Pancreas (tissue), 10 donors: ENCODE measurements around the gene RARRES1. TPM values are rescaled to one million over a fixed set of nuclear protein-coding genes. Genes with fewer than 3 reads are reported as not detected.

Source experiments
- ATAC-seq, 4 donors: fragments of 200-7000 bp; cut with Tn5 transposase; one replicate each; pipeline versions ENCODE4 v1.8.0 to v1.9.1; 2020; ENCODE audit warnings: mild to moderate bottlenecking in 4 of 4, moderate library complexity in 4 of 4
- DNase-seq, 6 donors: peaks; one replicate each; pipeline ENCODE4 v3.0.0-alpha.2; 2020
- FAIRE-seq: peaks from 2 replicates; lab custom pipeline; 2012; peaks lifted over from hg19 to GRCh38; lab: Jason Lieb, UNC
- H3K27ac ChIP-seq, 4 donors: fragments of 200-600 bp; sonication (generic); 1 replicate in 3 of 4; 2 replicates in 1 of 4; pipeline versions ENCODE4 v1.5.0 to v1.8.0; 2020
- H3K27me3 ChIP-seq, 4 donors: fragments of 200-600 bp; one replicate each; pipeline ENCODE4 v1.8.0; 2021
- H3K36me3 ChIP-seq, 3 donors: fragments of 200-600 bp; sonication (generic) in 1 of 3; one replicate each; pipeline versions ENCODE4 v1.5.0 to v1.8.0; 2020 to 2021
- H3K4me1 ChIP-seq, 3 donors: fragments of 200-600 bp; one replicate each; pipeline ENCODE4 v1.8.0; 2021
- H3K4me3 ChIP-seq, 4 donors: fragments of 200-600 bp; sonication (generic) in 2 of 4; one replicate each; pipeline versions ENCODE4 v1.5.0 to v1.8.0; 2020 to 2021
- H3K9me3 ChIP-seq, 4 donors: fragments of 200-600 bp; one replicate each; pipeline ENCODE4 v1.8.0; 2021
- CTCF ChIP-seq, 4 donors: fragments of 200-600 bp; sonication (generic) in 3 of 4; IDR thresholded peaks; one replicate each; pipeline versions ENCODE4 v1.5.0 to v1.8.0; 2021; ENCODE audit warnings: antibody characterized with exemption in 4 of 4
- WGBS, 2 donors: extraction: QIAGEN DNeasy Blood & Tissue Kit; methylation state at CpG; one replicate each; pipeline ENCODE4 v1.1.7; 2013; 5-methylcytosine and 5-hydroxymethylcytosine counted together
- intact Hi-C, 3 donors: fragments of 100-400 bp; cut with DNase I; formaldehyde crosslinking; loops; one replicate each; pipeline versions ENCODE4 v1.11.1 to v1.14.2; 2022
- polyA plus RNA-seq, 2 donors: library from polyadenylated mRNA; stranded (reverse); fragments of 200-250 nt; gene quantifications; one replicate each; pipeline ENCODE4 v1.2.3, GENCODE V29; 2013
- total RNA-seq, 6 donors: library from RNA; stranded (reverse); fragmentation: NEBNext Ultra II Directional in 4 of 6; extraction: Animal tissue kit (Norgen Biotek cat#: 25700) in 4 of 6; gene quantifications; one replicate each; pipeline versions ENCODE4 v1.2.1 to v1.2.4, GENCODE V29; 2021 to 2023
- donor health status: healthy with polysubstance abuse.
- donor health status: DM: no; HTN: no; CAD: no; lungs with moderate emphysema.
- donor health status: DM: no; HTN: no; CAD: no.
- donor health status: control.
- donor health status: control.
- donor health status: Bipolar disorder and iron deficiency.
- donor health status: DM: yes; HTN: yes; CAD: no.
- donor health status: DM: no; HTN: no; CAD: no.
- donor health status: DM: no; HTN: no; CAD: no.
- donor health status: DM: yes; HTN: yes; CAD: no.

RARRES1 gene
- total and polyA plus RNA-seq, 8 donors = 0.79 to 48.3 (median 3.9) TPM

DNA sequence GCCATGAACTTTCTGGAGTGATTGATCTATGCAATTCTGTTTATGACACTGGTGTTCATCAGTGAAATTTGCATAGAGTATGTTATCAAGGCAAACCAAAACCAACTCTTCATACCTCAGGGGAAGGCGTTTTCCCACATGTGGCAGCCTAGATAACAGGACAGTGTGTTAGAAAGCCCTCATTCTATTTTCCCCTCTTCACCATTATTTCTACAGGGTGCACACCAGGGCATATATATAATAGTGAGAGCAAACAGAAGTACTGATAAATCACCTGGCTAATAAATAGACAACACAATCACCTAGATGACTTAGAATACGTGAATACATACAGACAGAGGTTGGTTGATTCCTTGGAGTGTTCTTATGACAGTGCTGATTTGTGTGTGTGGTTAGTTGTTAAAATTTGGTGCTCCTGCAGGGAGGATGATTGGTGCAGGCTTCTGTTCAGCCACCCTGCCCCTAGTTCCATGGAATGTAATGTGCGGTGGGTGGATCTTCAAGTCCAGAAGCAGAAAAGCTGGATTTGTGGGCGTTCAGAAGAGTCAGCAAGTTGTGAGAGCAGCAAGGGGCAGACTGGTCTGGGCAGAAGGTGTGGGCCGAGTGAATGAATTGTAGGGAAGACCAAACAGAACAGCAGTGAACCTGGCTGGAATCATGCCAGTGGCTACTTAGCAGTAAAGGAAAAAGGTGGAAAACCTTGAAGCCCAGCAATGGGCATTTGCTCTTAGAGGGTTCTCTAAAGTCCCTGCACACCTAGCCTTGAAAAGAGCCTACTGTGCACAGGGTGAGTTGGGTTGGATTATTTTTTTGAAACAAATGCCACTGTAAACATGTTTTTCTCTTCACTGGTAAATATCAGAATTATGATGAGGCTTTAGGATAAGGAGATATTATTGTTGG, 11.7 kb upstream of the RARRES1 start:
- H3K27me3 ChIP-seq = no peaks in the 10 kb centered on the region
- intact Hi-C loops = no loop called here
- WGBS, 2 donors = 77 to 83% methylated on average over 5 of the region's 5 CpGs
- H3K4me1 ChIP-seq = no peaks in the 10 kb centered on the region
- no peaks in the 10 kb centered on the region for H3K9me3 ChIP-seq
- TF ChIP-seq CTCF (IDR thresholded peaks at IDR 0.05) = no peak
- ATAC-seq (no peak), DNase-seq (no peak), FAIRE-seq (no peak)
- no peak overlapping the region for H3K4me3 ChIP-seq
- no peak overlapping the region for H3K27ac ChIP-seq
- H3K36me3 ChIP-seq = no peaks in the 10 kb centered on the region

GRCh38 chr3:158742871-158743663, 10.8 kb upstream of the RARRES1 start:
- H3K9me3 ChIP-seq = no peaks in the 10 kb centered on the region
- TF ChIP-seq CTCF (IDR thresholded peaks at IDR 0.05) = no peak

GRCh38 chr3:158739661-158740060, 7.4 kb upstream of the RARRES1 start:
- DNase-seq (no peak), ATAC-seq (no peak), FAIRE-seq (no peak)
- intact Hi-C loops = loop anchor here in 1 of 3 donors (10.0 kb wide), 1 partner anchor 45 kb away; no protein-coding TSS in a partner anchor
- no peaks in the 10 kb centered on the region for H3K9me3 ChIP-seq
- WGBS, 2 donors = 85 to 95% methylated on average over 3 of the region's 3 CpGs
- H3K4me3 ChIP-seq = no peak overlapping the region
- no peaks in the 10 kb centered on the region for H3K27me3 ChIP-seq
- no peaks in the 10 kb centered on the region for H3K36me3 ChIP-seq
- no peak overlapping the region for H3K27ac ChIP-seq
- TF ChIP-seq CTCF (IDR thresholded peaks at IDR 0.05) = no peak
- no peaks in the 10 kb centered on the region for H3K4me1 ChIP-seq

More at GRCh38 chr3:158742871-158743663, 10.8 kb upstream of the RARRES1 start:
- H3K27me3 ChIP-seq = no peaks in the 10 kb centered on the region
- WGBS, 2 donors = 75 to 79% methylated on average over 4 of the region's 4 CpGs
- DNase-seq (no peak), ATAC-seq (peak in 1 of 4 donors; percentile 36), FAIRE-seq (no peak)
- no peaks in the 10 kb centered on the region for H3K4me1 ChIP-seq
- H3K4me3 ChIP-seq = no peak overlapping the region
- H3K36me3 ChIP-seq = no peaks in the 10 kb centered on the region
- no peak overlapping the region for H3K27ac ChIP-seq
- intact Hi-C loops = no loop called here

GRCh38 chr3:158739078-158739477, 6.8 kb upstream of the RARRES1 start:
- FAIRE-seq = no peak

More at GRCh38 chr3:158739078-158739477, 6.8 kb upstream of the RARRES1 start:
- H3K4me3 ChIP-seq = no peak overlapping the region
- ATAC-seq (no peak), DNase-seq (no peak)
- H3K9me3 ChIP-seq = no peaks in the 10 kb centered on the region
- WGBS, 2 donors = 86 to 89% methylated on average over 4 of the region's 4 CpGs
- no peaks in the 10 kb centered on the region for H3K36me3 ChIP-seq
- no peak for TF ChIP-seq CTCF (IDR thresholded peaks at IDR 0.05)
- no peaks in the 10 kb centered on the region for H3K4me1 ChIP-seq
- H3K27ac ChIP-seq = no peak overlapping the region
- no peaks in the 10 kb centered on the region for H3K27me3 ChIP-seq
- intact Hi-C loops = loop anchor here in 1 of 3 donors (10.0 kb wide), 1 partner anchor 46 kb away; no protein-coding TSS in a partner anchor
